GM21786 (cell line): Measurements from ENCODE around the gene PLXNC1.
"Not testable (repeated sequence)": the region's sequence is repeated elsewhere in the genome, so short reads cannot be mapped to it uniquely, and the experiment has no call there.

Source experiments
- ATAC-seq: cut with Tn5 transposase; IDR thresholded peaks from one replicate; pipeline ENCODE4 v1.9.1; 2021; ENCODE audit not compliant: unreplicated experiment

Gene PLXNC1

DNA sequence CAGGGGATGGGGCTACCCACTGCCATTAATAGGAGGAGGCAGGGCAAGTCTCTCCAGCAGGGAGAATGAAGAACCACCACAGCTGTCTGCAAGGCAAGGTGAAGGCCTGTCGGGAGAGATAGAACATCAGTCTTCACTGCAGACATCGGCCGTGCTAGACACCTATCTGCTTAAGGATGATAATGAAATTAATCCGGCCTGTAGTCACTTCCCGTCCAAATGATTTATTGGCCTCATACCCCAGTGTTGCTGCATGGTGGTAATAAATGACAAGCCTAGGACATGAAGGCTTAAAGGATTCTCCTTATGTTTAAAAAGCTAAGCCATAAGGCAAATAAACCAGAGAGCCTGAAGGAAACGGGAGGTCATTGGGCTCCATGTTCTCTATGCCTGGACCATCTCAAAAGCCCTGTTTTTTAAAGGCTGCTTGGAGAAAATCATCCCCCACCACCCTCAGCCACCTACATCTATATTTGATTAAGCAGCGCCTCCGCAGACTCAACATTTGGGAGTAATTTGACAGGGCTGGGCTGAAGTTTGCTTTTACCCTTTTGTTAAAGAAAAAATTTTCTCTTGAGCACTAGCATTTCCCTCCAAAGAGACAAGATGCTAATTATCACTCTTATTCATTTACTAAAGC is 137.7 kb downstream of the PLXNC1 start:
- ATAC-seq: no peak

DNA sequence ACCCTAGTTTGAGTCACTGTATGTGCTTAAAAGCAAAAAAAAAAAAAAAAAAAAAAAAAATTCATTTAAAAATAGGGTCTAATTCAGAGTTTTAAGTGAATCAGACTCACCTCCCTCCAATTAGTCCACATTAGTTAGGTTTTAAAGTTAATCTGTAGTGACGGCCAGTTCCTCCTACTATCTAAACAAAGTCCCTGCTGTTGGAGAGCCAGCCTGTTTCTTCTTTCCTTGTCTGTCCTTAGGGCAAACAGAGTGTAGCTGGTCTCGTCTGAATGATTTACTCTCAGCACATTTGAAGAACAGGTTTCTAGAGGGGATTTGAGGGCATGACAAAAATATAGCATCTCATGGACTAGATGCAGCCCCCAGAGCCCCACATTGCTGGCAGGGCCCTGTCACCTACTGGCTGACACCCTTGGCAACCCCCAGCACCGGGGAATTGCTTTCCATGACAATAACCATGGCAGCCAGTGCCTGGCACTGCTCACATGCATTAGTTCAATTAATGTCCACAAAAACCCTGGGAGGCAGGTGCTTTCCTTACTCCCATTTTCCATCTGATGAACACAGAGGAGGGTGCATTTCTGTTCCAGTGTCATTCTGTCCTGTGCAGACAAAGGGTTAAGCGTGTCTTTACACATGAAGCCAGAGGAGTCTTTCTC is 138.3 kb downstream of the PLXNC1 start:
- no peak for ATAC-seq

- ATAC-seq: no peak
These were observed 138.9 kb downstream of the PLXNC1 start for GRCh38 chr12:94287245-94287628.

- no peak for ATAC-seq
These were observed 141.3 kb downstream of the PLXNC1 start for GRCh38 chr12:94289461-94290312.

- no peak for ATAC-seq
These were observed 142.0 kb downstream of the PLXNC1 start for GRCh38 chr12:94290353-94290752.

DNA sequence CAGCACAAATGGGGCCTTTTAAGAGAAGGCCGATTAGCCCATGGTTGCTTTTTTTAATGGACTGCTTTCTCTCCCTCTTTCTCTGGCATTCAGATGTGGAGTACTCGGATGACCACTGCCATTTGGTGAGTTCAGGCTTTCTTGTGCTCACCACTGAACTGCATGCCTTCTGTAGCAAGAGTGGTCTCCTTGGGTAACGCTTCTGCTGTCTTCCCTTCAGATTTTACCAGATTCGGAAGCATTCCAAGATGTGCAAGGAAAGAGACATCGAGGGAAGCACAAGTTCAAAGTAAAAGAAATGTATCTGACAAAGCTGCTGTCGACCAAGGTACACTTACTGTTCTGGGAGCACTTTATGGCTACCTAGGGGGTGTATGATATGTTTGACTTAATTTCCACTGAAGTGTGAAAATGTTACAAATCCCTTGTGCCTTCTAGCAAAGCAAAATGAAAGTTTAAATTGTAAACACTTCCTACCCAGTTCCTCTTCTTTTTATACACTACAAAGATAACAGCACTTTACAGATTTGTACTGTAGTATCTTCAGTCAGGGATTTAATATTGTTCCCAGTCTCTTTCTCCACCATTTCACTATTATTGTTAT is 148.8 kb downstream of the PLXNC1 start:
- ATAC-seq: no peak

- ATAC-seq: no peak
These were observed 149.6 kb downstream of the PLXNC1 start for GRCh38 chr12:94297876-94298505.

- ATAC-seq: no peak
These were observed 151.5 kb downstream of the PLXNC1 start for GRCh38 chr12:94299846-94300245.

DNA sequence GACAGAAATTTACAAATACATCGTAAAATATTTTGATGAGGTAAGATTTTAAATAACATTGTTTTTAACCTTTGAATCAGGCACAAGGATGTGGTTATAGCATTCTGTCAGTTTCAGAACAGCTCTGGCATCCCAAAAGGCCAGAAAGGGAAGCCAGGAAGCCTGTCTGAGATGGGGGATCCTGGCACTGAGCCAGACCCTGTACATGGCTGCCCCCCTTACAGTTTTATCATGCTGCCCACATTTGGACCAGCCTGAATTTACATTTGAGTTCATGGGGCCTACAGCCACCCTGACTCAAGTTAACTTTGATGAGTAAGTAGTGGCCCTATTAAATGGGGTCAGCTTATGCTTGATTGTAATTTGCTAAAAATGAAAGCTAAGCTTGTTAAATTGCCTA is 155.6 kb downstream of the PLXNC1 start:
- ATAC-seq: no peak

DNA sequence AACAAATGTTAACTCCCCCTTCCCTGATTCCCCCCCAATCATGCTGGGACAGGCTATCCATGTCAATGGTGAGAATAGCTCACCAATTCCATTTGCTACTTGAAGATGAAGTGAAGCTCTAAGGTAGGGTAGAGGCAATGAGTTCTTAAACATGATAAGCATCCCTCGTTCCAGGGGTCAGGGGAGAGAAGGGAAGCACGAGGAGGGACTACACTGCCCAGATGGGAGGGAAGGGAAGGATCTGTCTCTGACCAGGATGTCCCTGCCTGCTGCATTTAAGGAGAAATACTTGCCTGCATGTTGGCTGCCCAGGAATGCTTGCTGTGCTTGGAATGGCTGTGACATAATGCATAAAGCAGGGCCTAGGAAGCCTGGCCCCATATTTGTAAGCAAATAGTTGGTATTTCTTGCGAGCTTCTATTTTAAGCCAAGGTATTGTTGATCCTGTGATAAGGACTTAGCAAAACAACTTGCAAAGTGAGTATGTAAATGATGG is 156.2 kb downstream of the PLXNC1 start:
- ATAC-seq: no peak

GRCh38 chr12:94305130-94305957 is 157.0 kb downstream of the PLXNC1 start:
- ATAC-seq: peak; percentile 42

GRCh38 chr12:94308612-94309011 is 160.2 kb downstream of the PLXNC1 start:
- no peak for ATAC-seq

GRCh38 chr12:94309373-94309772 is 161.0 kb downstream of the PLXNC1 start:
- peak; percentile 81 for ATAC-seq

GRCh38 chr12:94312378-94312777 is 164.0 kb downstream of the PLXNC1 start:
- ATAC-seq: no peak

GRCh38 chr12:94316600-94316999 is 168.2 kb downstream of the PLXNC1 start:
- ATAC-seq: not testable (repeated sequence)

- ATAC-seq: no peak
These were observed 169.8 kb downstream of the PLXNC1 start for GRCh38 chr12:94318181-94318580.

- no peak for ATAC-seq
These were observed 171.7 kb downstream of the PLXNC1 start for GRCh38 chr12:94320109-94320508.

GRCh38 chr12:94322346-94322745 is 174.0 kb downstream of the PLXNC1 start:
- no peak for ATAC-seq

GRCh38 chr12:94326234-94326633 is 177.9 kb downstream of the PLXNC1 start:
- no peak for ATAC-seq

DNA sequence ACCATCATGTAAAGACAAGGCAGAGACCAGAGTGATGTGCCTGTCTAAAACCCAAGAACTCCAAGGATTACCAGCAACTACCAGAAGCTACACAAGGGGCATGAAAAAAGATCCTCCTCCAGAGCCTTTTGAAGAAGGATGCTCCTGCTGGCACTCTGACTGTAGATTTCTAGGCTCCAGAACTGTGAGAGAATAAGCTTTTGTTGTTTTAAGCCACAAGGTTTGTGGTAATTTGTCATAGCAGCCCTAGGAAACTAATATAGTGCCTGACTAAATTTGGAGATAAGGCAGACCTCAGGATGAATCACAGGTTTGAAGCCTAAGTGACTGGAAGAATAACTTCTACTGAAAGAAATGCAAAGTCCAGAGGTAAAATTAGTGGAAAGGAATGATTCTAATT is 178.3 kb downstream of the PLXNC1 start:
- no peak for ATAC-seq
